GM18498 (cell line): ENCODE measurements around the gene SLC1A3.

Source experiments
- ATAC-seq: cut with Tn5 transposase; IDR thresholded peaks from one replicate; pipeline ENCODE4 v1.9.1; 2021; ENCODE audit warnings: mild to moderate bottlenecking, moderate library complexity; ENCODE audit not compliant: unreplicated experiment

Gene SLC1A3

GRCh38 chr5:36599986-36600779 is 6.2 kb upstream of the SLC1A3 start:
- ATAC-seq, result no peak

GRCh38 chr5:36600917-36601527 is 5.4 kb upstream of the SLC1A3 start:
- ATAC-seq, result no peak

GRCh38 chr5:36602704-36603321 is 3.6 kb upstream of the SLC1A3 start:
- ATAC-seq, result no peak

- no peak for ATAC-seq
Observed at GRCh38 chr5:36605241-36605640, 1.2 kb upstream of the SLC1A3 start.

- ATAC-seq, result no peak
Observed at GRCh38 chr5:36606036-36606427, 374 bp upstream of the SLC1A3 start.

GRCh38 chr5:36607114-36607571 is 737 bp downstream of the SLC1A3 start:
- no peak for ATAC-seq

GRCh38 chr5:36607838-36608783 is 1.7 kb downstream of the SLC1A3 start:
- ATAC-seq, result no peak

GRCh38 chr5:36610621-36611020 is 4.2 kb downstream of the SLC1A3 start:
- no peak for ATAC-seq

- no peak for ATAC-seq
Observed at GRCh38 chr5:36611520-36612274, 5.3 kb downstream of the SLC1A3 start.

GRCh38 chr5:36613241-36613640 is 6.8 kb downstream of the SLC1A3 start:
- no peak for ATAC-seq

GRCh38 chr5:36613771-36614656 is 7.6 kb downstream of the SLC1A3 start:
- ATAC-seq, result no peak

GRCh38 chr5:36614657-36615308 is 8.4 kb downstream of the SLC1A3 start:
- no peak for ATAC-seq

- no peak for ATAC-seq
Observed at GRCh38 chr5:36619012-36619635, 12.7 kb downstream of the SLC1A3 start.

- no peak for ATAC-seq
Observed at GRCh38 chr5:36621985-36622384, 15.6 kb downstream of the SLC1A3 start.

GRCh38 chr5:36623832-36624231 is 17.4 kb downstream of the SLC1A3 start:
- no peak for ATAC-seq

- no peak for ATAC-seq
Observed at GRCh38 chr5:36624277-36624676, 17.9 kb downstream of the SLC1A3 start.

GRCh38 chr5:36628695-36629094 is 22.3 kb downstream of the SLC1A3 start:
- ATAC-seq, result no peak

- no peak for ATAC-seq
Observed at GRCh38 chr5:36629729-36630128, 23.3 kb downstream of the SLC1A3 start.
